ENCODE data around the gene NOS1AP. TPM values are rescaled to one million over a fixed set of nuclear protein-coding genes. Genes with fewer than 3 reads are reported as not detected.
A peak's percentile ranks its signal among the peaks of the same experiment; 100 is the strongest.
"Not testable (repeated sequence)": the region's sequence is repeated elsewhere in the genome, so short reads cannot be mapped to it uniquely, and the experiment has no call there.

The NOS1AP gene
- total RNA-seq, 2 donors from 2014 or later, result not detected

DNA sequence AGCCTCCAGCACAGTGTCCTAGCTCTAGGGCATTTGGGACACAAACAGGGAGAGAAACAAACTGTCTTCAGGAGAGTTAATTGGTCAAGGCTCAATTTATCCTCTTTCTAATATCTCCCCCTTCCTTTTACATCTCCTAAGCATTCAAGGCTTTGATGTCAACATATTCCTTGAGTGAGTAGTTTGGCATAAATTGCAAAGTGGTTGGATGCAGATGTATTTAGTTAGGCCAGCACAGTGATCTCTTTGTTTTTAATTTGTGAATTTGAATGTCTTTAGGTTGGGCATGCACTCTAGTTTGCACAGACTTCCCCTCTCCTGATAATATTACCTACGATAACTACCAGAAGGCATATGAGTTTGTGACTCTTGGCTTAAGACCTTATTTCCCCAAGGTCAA, 33.3 kb upstream of the NOS1AP start:
- H3K4me1 Mint-ChIP-seq, result peaks cover 7% of the 10 kb centered on the region
- ATAC-seq (no peak), DNase-seq (no peak)
- no peak overlapping the region for H3K4me3 Mint-ChIP-seq
- H3K9me3 ChIP-seq (ENCODE audit: control insufficient read depth, low read length, poor library complexity, severe bottlenecking), result no peaks in the 10 kb centered on the region
- H3K27ac Mint-ChIP-seq, result no peak overlapping the region
- peaks cover 81% of the 10 kb centered on the region for H3K27me3 Mint-ChIP-seq
- H3K36me3 Mint-ChIP-seq (ENCODE audit: low read depth), result peaks cover 2% of the 10 kb centered on the region

- Mint-ChIP-seq H3K36me3 (ENCODE audit: low read depth) (no peaks in the 10 kb centered on the region), H3K27ac (no peak overlapping the region), H3K4me1 (peaks cover 3% of the 10 kb centered on the region), H3K4me3 (no peak overlapping the region), H3K27me3 (peaks cover 57% of the 10 kb centered on the region)
- ATAC-seq (no peak), DNase-seq (no peak)
- H3K9me3 ChIP-seq (ENCODE audit: control insufficient read depth, low read length, poor library complexity, severe bottlenecking), result no peaks in the 10 kb centered on the region
These were observed 30.9 kb upstream of the NOS1AP start for GRCh38 chr1:162038624-162039023.

DNA sequence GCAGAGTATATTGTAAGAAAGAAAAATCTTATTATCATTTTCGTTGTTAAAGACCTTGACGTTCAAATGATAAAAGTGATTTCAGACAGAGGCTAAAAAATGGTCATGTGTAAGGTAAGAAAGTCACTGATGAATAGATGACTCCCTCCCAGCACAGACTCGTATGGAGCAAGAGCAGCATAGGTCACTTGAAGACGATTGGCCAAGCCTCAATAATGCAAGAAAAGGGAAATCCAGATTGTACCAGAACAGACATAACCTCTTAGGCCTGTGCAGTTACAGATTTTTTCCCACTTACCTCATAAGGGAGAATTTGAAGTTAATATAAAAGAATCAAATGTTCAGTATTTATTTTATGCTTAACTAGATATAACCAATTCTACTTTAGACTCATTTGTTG, 29.5 kb upstream of the NOS1AP start:
- ATAC-seq (no peak), DNase-seq (no peak)
- H3K27ac Mint-ChIP-seq, result no peak overlapping the region
- H3K27me3 Mint-ChIP-seq, result peaks cover 43% of the 10 kb centered on the region
- H3K36me3 Mint-ChIP-seq (ENCODE audit: low read depth), result no peaks in the 10 kb centered on the region
- no peaks in the 10 kb centered on the region for H3K9me3 ChIP-seq (ENCODE audit: control insufficient read depth, low read length, poor library complexity, severe bottlenecking)
- peaks cover 3% of the 10 kb centered on the region for H3K4me1 Mint-ChIP-seq
- H3K4me3 Mint-ChIP-seq, result no peak overlapping the region

- Mint-ChIP-seq H3K27ac (no peak overlapping the region), H3K4me1 (peaks cover 3% of the 10 kb centered on the region), H3K36me3 (ENCODE audit: low read depth) (no peaks in the 10 kb centered on the region), H3K4me3 (no peak overlapping the region), H3K27me3 (peaks cover 38% of the 10 kb centered on the region)
- DNase-seq (no peak), ATAC-seq (no peak)
- H3K9me3 ChIP-seq (ENCODE audit: control insufficient read depth, low read length, poor library complexity, severe bottlenecking), result no peaks in the 10 kb centered on the region
These were observed 28.8 kb upstream of the NOS1AP start for GRCh38 chr1:162040657-162041056.

DNA sequence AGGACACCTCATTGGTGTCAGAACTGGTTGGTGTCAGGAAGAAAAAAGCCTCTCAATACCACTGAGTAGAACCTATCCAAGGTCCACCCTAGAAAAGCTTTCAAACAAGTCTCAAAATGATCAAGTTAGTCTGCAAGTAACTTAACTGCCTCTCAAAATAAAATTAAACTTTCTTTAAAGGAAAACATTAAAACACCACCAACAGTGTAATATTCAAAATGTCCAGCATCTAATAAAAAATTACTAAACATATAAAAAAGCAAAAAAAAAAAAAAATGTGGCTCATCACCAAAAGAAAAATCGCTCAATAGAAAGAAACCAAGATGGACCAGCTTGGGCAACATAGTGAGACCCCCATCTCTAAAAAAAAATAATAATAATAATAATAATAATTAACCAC, 27.1 kb upstream of the NOS1AP start:
- H3K9me3 ChIP-seq (ENCODE audit: control insufficient read depth, low read length, poor library complexity, severe bottlenecking), result no peaks in the 10 kb centered on the region
- no peaks in the 10 kb centered on the region for H3K36me3 Mint-ChIP-seq (ENCODE audit: low read depth)
- no peak overlapping the region for H3K4me3 Mint-ChIP-seq
- no peaks in the 10 kb centered on the region for H3K4me1 Mint-ChIP-seq
- H3K27me3 Mint-ChIP-seq, result peaks cover 35% of the 10 kb centered on the region
- H3K27ac Mint-ChIP-seq, result no peak overlapping the region
- DNase-seq (no peak), ATAC-seq (no peak)

DNA sequence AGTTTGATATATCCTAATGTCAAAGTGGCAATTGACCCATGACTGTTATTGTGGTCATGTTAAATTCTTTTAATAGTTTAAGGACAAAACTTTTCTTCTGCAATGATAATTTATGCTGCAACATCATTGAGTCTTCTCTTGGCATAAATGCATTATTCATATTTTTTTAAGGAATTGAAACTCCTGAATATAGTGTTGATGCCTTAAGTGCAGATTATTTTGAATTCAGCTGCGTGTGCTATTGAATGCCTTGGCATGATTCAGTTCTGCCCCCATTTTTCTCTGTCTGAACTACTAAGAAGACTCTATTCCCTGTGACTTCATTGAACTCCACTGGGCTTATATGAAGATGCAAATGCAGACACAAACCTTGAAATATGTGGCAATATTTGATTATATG, 22.6 kb upstream of the NOS1AP start:
- no peak for ATAC-seq
- no peaks in the 10 kb centered on the region for H3K9me3 ChIP-seq (ENCODE audit: control insufficient read depth, low read length, poor library complexity, severe bottlenecking)
- H3K27ac Mint-ChIP-seq, result no peak overlapping the region
- peaks cover under 1% of the 10 kb centered on the region for H3K27me3 Mint-ChIP-seq
- H3K4me1 Mint-ChIP-seq, result no peaks in the 10 kb centered on the region
- no peak for DNase-seq
- H3K36me3 Mint-ChIP-seq (ENCODE audit: low read depth), result no peaks in the 10 kb centered on the region
- H3K4me3 Mint-ChIP-seq, result no peak overlapping the region

- H3K36me3 Mint-ChIP-seq (ENCODE audit: low read depth); DNase-seq; H3K27ac Mint-ChIP-seq; H3K9me3 ChIP-seq (ENCODE audit: control insufficient read depth, low read length, poor library complexity, severe bottlenecking); H3K4me3 Mint-ChIP-seq; H3K4me1 Mint-ChIP-seq; ATAC-seq: not testable (repeated sequence)
- peaks cover 33% of the 10 kb centered on the region for H3K27me3 Mint-ChIP-seq
These were observed 15.5 kb upstream of the NOS1AP start for GRCh38 chr1:162053949-162054348.

- no peak for ATAC-seq
These were observed 14.4 kb upstream of the NOS1AP start for GRCh38 chr1:162055062-162055461.

DNA sequence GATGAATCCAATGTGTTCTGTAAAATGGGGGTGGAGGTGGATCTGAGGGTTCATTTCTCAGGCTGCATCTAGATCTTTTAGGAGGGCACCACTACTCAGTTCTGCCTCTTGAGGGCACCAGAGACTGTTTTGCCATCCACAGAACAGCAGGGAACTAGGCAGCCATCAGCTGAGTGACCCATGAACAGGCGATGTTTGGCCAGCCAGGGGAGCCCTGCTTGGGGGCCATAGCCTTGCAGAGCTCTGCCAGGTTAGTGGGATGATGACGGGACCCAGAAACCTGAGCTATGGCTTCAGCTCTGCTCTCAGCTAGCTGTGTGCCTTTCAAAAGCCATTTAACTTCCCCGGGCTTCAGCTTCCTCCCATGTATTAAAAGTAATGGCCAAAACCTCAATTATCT, 13.4 kb upstream of the NOS1AP start:
- no peak overlapping the region for H3K27ac Mint-ChIP-seq
- H3K27me3 Mint-ChIP-seq, result peaks cover 49% of the 10 kb centered on the region
- H3K4me1 Mint-ChIP-seq, result peaks cover 3% of the 10 kb centered on the region
- DNase-seq (peak in 1 of 3 donors; percentile 15), ATAC-seq (peak; percentile 72)
- H3K36me3 Mint-ChIP-seq (ENCODE audit: low read depth), result no peaks in the 10 kb centered on the region
- no peaks in the 10 kb centered on the region for H3K9me3 ChIP-seq (ENCODE audit: control insufficient read depth, low read length, poor library complexity, severe bottlenecking)
- H3K4me3 Mint-ChIP-seq, result no peak overlapping the region

More at GRCh38 chr1:162055062-162055461, 14.4 kb upstream of the NOS1AP start:
- Mint-ChIP-seq H3K36me3 (ENCODE audit: low read depth) (no peaks in the 10 kb centered on the region), H3K4me3 (no peak overlapping the region), H3K27me3 (peaks cover 41% of the 10 kb centered on the region), H3K27ac (no peak overlapping the region), H3K4me1 (peaks cover 3% of the 10 kb centered on the region)
- DNase-seq, result no peak
- H3K9me3 ChIP-seq (ENCODE audit: control insufficient read depth, low read length, poor library complexity, severe bottlenecking), result no peaks in the 10 kb centered on the region

DNA sequence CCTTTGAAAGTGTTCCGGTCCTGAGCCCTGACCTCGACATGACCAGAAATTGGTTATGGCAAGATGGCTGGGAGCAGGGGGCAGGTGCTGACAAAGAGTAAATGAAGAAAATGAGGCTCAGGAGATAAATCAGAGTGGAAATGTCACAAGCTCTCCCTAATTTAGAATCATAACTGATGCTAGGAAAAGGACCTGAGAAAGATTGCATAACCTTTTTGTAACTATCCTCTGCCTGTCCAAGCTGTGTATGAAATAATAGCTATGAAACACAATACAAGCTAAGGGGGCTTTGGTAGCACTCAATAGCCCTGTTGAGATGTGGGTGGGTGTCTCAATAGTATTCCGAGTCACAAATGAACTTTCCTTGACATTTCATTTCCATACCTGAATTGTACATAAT, 12.9 kb upstream of the NOS1AP start:
- H3K27ac Mint-ChIP-seq, result no peak overlapping the region
- no peak for DNase-seq

DNA sequence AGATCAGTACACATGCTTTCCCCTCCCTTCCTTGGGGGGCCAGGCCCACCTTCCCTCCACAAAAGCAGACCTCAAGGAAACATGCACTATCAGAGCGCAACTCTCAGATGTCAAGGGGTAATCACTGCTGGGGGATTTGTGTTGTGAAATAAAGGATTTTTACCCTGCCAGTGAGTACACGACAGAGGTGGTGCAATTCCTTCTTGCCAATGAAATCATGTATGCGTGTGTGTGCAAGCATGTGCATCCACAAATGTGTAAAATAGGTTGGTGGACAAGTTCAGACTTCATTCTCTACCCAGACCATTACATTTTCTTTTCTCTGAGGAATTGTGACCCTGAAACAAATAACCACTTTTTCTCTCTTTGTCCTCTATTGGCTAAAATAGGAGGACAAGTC, 9.8 kb upstream of the NOS1AP start:
- H3K27ac Mint-ChIP-seq, result no peak overlapping the region
- ATAC-seq (no peak), DNase-seq (no peak)
- H3K4me1 Mint-ChIP-seq, result peaks cover 3% of the 10 kb centered on the region
- no peaks in the 10 kb centered on the region for H3K9me3 ChIP-seq (ENCODE audit: control insufficient read depth, low read length, poor library complexity, severe bottlenecking)
- H3K4me3 Mint-ChIP-seq, result no peak overlapping the region
- peaks cover 66% of the 10 kb centered on the region for H3K27me3 Mint-ChIP-seq
- H3K36me3 Mint-ChIP-seq (ENCODE audit: low read depth), result no peaks in the 10 kb centered on the region

More for the DNA sequence above, 12.9 kb upstream of the NOS1AP start:
- ATAC-seq, result no peak
- no peaks in the 10 kb centered on the region for H3K36me3 Mint-ChIP-seq (ENCODE audit: low read depth)
- no peaks in the 10 kb centered on the region for H3K9me3 ChIP-seq (ENCODE audit: control insufficient read depth, low read length, poor library complexity, severe bottlenecking)
- no peak overlapping the region for H3K4me3 Mint-ChIP-seq
- H3K4me1 Mint-ChIP-seq, result peaks cover 3% of the 10 kb centered on the region
- H3K27me3 Mint-ChIP-seq, result peaks cover 51% of the 10 kb centered on the region

DNA sequence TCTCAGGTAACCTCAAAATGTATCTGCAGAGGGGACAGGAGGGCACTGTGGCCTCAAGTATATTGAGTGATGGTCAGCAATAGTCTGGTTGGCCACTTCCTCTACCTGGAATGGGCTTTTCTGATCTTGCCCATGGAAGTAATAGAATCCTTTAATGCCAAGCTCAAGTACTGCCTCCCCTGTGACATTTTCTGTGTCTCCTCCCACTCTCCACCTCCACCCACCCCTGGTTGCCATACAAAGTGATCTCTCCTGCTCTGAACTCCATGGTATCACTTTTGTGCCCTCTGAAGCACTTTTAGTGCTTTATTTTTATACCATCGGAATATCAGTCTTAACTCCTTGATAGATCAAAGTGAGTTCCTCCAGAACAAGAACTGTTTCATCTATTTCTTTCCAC, 9.2 kb upstream of the NOS1AP start:
- ATAC-seq (no peak), DNase-seq (no peak)
- H3K27ac Mint-ChIP-seq, result no peak overlapping the region
- peaks cover 3% of the 10 kb centered on the region for H3K4me1 Mint-ChIP-seq
- no peaks in the 10 kb centered on the region for H3K9me3 ChIP-seq (ENCODE audit: control insufficient read depth, low read length, poor library complexity, severe bottlenecking)
- H3K4me3 Mint-ChIP-seq, result no peak overlapping the region
- H3K36me3 Mint-ChIP-seq (ENCODE audit: low read depth), result no peaks in the 10 kb centered on the region
- H3K27me3 Mint-ChIP-seq, result peaks cover 72% of the 10 kb centered on the region

DNA sequence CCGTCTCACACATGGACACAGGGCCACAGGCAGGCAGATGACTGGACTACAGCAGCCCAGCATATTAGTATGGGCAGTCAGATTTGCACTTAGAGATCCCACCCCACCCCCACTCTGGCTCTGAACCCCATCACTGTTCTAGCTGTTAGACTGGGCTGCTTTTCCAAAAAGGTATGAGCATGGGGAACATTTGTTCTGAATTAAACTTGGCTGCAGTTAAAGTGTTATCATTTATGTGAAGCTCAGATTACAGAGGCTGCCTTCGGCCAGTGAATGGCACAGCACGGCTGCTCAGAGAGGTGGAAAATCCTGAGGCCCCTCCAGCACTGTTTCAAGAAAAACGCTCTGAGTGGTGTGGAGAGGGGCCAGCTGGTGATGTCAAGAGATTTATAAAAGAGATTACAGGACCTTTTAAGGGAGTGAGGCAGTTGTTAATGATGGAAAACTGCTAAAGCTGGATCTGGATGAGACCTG, 6.9 kb upstream of the NOS1AP start:
- no peak for ATAC-seq
- H3K27me3 Mint-ChIP-seq, result peaks cover 62% of the 10 kb centered on the region
- no peaks in the 10 kb centered on the region for H3K36me3 Mint-ChIP-seq (ENCODE audit: low read depth)
- no peaks in the 10 kb centered on the region for H3K4me1 Mint-ChIP-seq
- H3K9me3 ChIP-seq (ENCODE audit: control insufficient read depth, low read length, poor library complexity, severe bottlenecking), result no peaks in the 10 kb centered on the region
- no peak overlapping the region for H3K27ac Mint-ChIP-seq
- H3K4me3 Mint-ChIP-seq, result no peak overlapping the region
- no peak for DNase-seq

DNA sequence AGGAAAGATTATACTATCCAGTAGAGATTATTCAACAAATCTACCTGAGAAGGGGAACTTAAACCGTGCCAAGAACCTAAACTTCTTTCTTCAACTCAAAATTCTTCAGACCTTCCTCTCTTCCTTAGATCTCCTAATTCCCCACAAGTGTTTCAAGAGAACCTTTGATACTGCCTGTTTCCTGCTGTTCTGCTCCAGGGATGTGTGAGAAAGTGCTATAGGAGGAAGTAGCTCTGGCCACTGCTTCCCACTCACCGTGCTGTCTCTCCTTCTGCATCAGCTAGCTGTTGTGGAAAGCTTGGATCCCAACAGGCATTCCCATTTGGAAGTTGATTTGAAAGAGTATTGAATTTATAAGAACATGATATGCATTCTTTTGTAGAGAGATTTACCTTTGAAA, 4.5 kb upstream of the NOS1AP start:
- no peak for DNase-seq
- Mint-ChIP-seq H3K36me3 (ENCODE audit: low read depth) (no peaks in the 10 kb centered on the region), H3K4me3 (no peak overlapping the region), H3K27me3 (peaks cover 63% of the 10 kb centered on the region), H3K4me1 (peaks cover 1% of the 10 kb centered on the region), H3K27ac (no peak overlapping the region)
- no peaks in the 10 kb centered on the region for H3K9me3 ChIP-seq (ENCODE audit: control insufficient read depth, low read length, poor library complexity, severe bottlenecking)
- ATAC-seq, result no peak
